WERI-Rb-1 (cell line): Measurements from ENCODE around the gene PPFIA1.

Source experiments
- DNase-seq: peaks from one replicate; pipeline ENCODE4 v3.0.0-alpha.2; 2020
- H3K27ac ChIP-seq: fragments of 250-450 bp; sonication (Bioruptor Pico); 2 replicates; pipeline ENCODE4 v1.5.1; 2020; ENCODE audit warnings: mild to moderate bottlenecking, moderate library complexity
- H3K27me3 ChIP-seq: fragments of 250-450 bp; sonication (Bioruptor Pico); 2 replicates; pipeline ENCODE4 v1.5.1; 2021; ENCODE audit warnings: mild to moderate bottlenecking, low read depth, moderate library complexity; ENCODE audit not compliant: insufficient read depth, severe bottlenecking
- H3K36me3 ChIP-seq: fragments of 250-450 bp; sonication (Bioruptor Pico); 2 replicates; pipeline ENCODE4 v1.5.1; 2020; ENCODE audit warnings: mild to moderate bottlenecking, moderate library complexity
- H3K4me3 ChIP-seq: 2 replicates; pipeline ENCODE4 v1.5.1; 2011; ENCODE audit warnings: low read depth, mild to moderate bottlenecking, control low read depth, low read length
- H3K9me3 ChIP-seq: fragments of 250-450 bp; sonication (Bioruptor Pico); 2 replicates; pipeline ENCODE4 v1.5.1; 2021; ENCODE audit warnings: mild to moderate bottlenecking, moderate library complexity; ENCODE audit not compliant: severe bottlenecking
- TF ChIP-seq, protein P1 (sequence below): IDR thresholded peaks from 2 replicates; pipeline ENCODE4 v1.5.1; 2011; ENCODE audit warnings: low read depth, mild to moderate bottlenecking, control low read depth, inconsistent platforms, low read length

PPFIA1 gene

DNA sequence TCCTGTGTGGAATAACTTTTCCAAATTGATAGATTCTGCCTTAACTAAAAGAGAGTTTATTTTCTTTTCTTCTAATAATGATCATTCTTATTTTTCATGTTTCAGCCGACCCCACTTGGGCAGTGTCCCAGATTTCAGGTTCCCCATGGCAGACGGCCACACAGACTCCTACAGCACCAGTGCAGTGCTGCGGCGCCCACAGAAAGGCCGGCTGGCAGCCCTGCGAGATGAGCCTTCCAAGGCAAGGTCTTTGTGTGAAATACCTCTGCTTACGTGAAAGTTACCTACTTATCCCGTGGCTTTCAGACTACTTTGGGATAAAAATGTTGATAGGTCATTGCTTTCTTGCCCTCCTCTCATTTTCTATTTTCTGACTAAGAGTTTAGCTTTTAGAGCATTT, 68.6 kb downstream of the PPFIA1 start:
- TF ChIP-seq, protein P1, sequence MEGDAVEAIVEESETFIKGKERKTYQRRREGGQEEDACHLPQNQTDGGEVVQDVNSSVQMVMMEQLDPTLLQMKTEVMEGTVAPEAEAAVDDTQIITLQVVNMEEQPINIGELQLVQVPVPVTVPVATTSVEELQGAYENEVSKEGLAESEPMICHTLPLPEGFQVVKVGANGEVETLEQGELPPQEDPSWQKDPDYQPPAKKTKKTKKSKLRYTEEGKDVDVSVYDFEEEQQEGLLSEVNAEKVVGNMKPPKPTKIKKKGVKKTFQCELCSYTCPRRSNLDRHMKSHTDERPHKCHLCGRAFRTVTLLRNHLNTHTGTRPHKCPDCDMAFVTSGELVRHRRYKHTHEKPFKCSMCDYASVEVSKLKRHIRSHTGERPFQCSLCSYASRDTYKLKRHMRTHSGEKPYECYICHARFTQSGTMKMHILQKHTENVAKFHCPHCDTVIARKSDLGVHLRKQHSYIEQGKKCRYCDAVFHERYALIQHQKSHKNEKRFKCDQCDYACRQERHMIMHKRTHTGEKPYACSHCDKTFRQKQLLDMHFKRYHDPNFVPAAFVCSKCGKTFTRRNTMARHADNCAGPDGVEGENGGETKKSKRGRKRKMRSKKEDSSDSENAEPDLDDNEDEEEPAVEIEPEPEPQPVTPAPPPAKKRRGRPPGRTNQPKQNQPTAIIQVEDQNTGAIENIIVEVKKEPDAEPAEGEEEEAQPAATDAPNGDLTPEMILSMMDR: no peak
- DNase-seq: no peak
- Histone ChIP-seq H3K4me3 (no peak overlapping the region), H3K27me3 (no peaks in the 10 kb centered on the region), H3K27ac (no peak overlapping the region), H3K36me3 (peaks cover 82% of the 10 kb centered on the region), H3K9me3 (no peaks in the 10 kb centered on the region)

DNA sequence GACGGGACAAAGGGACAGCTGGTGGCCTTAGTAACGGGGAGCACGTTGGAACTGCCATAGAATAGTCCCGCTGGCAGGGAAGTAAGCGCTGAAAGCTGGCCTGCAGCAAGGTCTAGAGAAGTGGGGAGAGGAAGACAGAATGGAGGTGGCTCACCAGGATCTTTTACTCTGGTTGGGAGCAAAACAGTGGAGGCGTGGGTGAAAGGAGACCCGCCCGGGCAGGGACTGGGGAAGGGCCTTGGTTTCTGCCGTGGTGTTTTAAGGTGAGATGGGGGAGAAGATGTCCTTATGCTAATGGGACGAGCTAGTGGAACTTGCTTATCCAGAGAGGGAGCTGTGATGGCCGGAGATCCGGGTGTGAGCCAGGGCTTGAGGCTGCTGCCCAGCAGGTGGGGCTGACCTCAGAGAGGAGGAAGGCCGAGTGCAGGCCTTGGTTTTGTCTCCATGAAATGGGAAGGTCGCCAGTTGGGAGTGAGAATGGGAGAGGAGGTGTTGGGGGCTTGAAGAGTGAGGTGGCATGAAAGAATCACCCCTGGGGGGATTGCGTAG, 71.5 kb downstream of the PPFIA1 start:
- no peak for DNase-seq
- Histone ChIP-seq H3K27ac (no peak overlapping the region), H3K36me3 (peaks cover 70% of the 10 kb centered on the region), H3K9me3 (no peaks in the 10 kb centered on the region), H3K27me3 (no peaks in the 10 kb centered on the region), H3K4me3 (no peak overlapping the region)
- TF ChIP-seq, protein P1: no peak

DNA sequence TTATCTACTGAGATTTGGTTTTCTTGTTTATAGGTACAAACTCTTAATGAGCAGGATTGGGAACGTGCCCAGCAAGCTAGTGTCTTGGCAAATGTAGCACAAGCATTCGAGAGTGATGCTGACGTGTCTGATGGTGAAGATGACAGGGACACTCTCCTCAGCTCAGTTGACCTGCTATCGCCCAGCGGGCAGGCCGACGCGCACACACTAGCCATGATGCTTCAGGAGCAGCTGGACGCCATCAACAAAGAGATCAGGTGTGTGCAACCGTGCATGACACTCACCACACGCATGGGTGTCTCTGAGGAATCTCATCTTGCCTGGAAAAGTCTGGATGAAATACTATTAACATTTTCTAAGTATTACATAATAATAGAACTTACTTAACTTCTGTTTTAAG, 73.1 kb downstream of the PPFIA1 start:
- Histone ChIP-seq H3K36me3 (peaks cover 67% of the 10 kb centered on the region), H3K4me3 (no peak overlapping the region), H3K9me3 (no peaks in the 10 kb centered on the region), H3K27ac (no peak overlapping the region), H3K27me3 (no peaks in the 10 kb centered on the region)
- DNase-seq: no peak
- TF ChIP-seq, protein P1: no peak

DNA sequence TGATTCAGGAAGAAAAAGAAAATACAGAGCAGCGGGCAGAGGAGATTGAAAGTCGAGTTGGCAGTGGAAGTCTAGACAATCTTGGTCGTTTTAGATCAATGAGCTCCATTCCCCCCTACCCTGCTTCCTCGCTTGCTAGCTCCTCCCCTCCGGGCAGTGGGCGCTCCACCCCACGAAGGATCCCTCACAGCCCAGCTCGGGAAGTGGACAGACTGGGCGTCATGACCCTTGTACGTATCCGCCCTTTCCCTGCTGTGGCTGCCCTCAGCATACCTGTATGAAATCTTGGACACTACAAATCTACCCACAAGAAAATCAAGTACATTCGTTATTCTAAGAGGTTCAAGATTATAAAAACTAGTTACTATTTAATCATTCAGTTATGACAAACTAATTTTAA, 77.7 kb downstream of the PPFIA1 start:
- TF ChIP-seq, protein P1: no peak
- Histone ChIP-seq H3K36me3 (peaks cover 60% of the 10 kb centered on the region), H3K27ac (no peak overlapping the region), H3K4me3 (no peak overlapping the region), H3K9me3 (no peaks in the 10 kb centered on the region), H3K27me3 (no peaks in the 10 kb centered on the region)
- DNase-seq: no peak

DNA sequence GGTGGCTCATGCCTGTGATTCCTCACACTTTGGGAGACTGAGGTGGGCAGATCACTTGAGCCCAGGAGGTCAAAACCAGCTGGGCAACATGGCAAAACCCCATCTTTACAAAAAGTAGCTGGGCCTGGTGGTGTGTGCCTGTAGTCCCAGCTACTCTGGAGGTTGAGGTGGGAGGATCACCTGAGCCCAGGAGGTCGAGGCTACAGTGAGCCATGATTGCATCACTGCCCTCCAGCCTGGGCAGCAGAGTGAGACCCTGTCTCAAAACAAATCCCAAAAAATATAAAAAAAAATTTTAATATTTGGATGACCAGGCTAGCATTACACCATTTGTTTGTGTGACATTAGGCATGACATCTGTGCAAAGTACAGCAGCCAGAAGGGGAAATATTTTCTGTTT, 78.1 kb downstream of the PPFIA1 start:
- Histone ChIP-seq H3K9me3 (no peaks in the 10 kb centered on the region), H3K4me3 (no peak overlapping the region), H3K27ac (no peak overlapping the region), H3K27me3 (no peaks in the 10 kb centered on the region), H3K36me3 (peaks cover 56% of the 10 kb centered on the region)
- no peak for DNase-seq
- TF ChIP-seq, protein P1: no peak

DNA sequence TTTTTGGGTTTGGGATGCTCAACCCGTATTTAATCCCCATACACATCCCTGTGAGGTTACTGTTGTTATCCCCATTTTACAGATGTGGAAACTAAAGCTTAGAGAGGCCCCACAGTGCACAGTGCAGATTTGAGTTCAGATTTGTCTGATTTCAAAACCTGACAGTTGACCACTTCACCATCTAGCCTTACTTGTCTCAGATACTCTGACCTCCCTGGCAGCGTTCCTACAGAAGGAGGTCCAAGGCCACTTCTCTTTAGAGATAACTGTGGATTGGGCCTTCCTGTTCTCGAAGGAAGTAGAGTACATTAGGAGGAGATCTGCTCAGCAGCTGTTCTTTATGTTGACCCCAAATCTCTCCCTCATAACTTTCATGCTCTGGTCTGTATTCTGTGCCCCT, 81.2 kb downstream of the PPFIA1 start:
- DNase-seq: no peak
- TF ChIP-seq, protein P1: no peak
- Histone ChIP-seq H3K9me3 (no peaks in the 10 kb centered on the region), H3K27me3 (no peaks in the 10 kb centered on the region), H3K27ac (no peak overlapping the region), H3K4me3 (no peak overlapping the region), H3K36me3 (peaks cover 67% of the 10 kb centered on the region)
